ENCODE measurements around the gene G6PC3.

DNA sequence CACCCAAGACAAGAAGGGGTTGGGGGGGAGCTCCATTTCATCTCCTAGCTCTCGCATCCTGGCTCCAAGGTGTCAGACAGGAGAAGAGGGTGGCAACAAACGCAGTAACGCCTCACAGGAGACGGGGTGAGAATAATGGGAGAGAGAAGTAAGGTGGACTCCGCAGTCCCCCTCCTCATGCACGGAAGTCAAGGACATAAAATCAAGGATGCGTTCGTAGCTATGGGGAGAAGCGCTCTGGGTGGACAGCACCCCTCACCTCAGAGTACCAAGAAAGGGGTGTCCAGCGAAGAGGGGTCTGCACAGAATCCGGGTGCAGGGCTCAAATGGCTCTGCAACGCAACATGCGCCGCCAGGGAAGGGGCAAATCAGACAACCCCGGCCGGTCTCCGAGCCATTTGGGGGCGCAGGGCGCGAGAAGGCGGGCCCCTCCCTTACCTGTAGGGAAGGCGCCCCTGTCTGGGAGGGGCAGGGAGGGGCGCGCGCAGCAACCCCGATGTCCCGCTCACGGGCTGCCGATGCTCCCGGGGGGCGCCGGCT, 52.4 kb downstream of the G6PC3 start:
- TF ChIP-seq, protein P1, sequence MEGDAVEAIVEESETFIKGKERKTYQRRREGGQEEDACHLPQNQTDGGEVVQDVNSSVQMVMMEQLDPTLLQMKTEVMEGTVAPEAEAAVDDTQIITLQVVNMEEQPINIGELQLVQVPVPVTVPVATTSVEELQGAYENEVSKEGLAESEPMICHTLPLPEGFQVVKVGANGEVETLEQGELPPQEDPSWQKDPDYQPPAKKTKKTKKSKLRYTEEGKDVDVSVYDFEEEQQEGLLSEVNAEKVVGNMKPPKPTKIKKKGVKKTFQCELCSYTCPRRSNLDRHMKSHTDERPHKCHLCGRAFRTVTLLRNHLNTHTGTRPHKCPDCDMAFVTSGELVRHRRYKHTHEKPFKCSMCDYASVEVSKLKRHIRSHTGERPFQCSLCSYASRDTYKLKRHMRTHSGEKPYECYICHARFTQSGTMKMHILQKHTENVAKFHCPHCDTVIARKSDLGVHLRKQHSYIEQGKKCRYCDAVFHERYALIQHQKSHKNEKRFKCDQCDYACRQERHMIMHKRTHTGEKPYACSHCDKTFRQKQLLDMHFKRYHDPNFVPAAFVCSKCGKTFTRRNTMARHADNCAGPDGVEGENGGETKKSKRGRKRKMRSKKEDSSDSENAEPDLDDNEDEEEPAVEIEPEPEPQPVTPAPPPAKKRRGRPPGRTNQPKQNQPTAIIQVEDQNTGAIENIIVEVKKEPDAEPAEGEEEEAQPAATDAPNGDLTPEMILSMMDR (IDR thresholded peaks at IDR 0.05; ENCODE audit: insufficient read depth, low read length), result no peak
- TF ChIP-seq, protein P2, sequence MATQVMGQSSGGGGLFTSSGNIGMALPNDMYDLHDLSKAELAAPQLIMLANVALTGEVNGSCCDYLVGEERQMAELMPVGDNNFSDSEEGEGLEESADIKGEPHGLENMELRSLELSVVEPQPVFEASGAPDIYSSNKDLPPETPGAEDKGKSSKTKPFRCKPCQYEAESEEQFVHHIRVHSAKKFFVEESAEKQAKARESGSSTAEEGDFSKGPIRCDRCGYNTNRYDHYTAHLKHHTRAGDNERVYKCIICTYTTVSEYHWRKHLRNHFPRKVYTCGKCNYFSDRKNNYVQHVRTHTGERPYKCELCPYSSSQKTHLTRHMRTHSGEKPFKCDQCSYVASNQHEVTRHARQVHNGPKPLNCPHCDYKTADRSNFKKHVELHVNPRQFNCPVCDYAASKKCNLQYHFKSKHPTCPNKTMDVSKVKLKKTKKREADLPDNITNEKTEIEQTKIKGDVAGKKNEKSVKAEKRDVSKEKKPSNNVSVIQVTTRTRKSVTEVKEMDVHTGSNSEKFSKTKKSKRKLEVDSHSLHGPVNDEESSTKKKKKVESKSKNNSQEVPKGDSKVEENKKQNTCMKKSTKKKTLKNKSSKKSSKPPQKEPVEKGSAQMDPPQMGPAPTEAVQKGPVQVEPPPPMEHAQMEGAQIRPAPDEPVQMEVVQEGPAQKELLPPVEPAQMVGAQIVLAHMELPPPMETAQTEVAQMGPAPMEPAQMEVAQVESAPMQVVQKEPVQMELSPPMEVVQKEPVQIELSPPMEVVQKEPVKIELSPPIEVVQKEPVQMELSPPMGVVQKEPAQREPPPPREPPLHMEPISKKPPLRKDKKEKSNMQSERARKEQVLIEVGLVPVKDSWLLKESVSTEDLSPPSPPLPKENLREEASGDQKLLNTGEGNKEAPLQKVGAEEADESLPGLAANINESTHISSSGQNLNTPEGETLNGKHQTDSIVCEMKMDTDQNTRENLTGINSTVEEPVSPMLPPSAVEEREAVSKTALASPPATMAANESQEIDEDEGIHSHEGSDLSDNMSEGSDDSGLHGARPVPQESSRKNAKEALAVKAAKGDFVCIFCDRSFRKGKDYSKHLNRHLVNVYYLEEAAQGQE (IDR thresholded peaks at IDR 0.05; ENCODE audit: insufficient replicate concordance, low read depth), result no peak
- TF ChIP-seq GABPA (IDR thresholded peaks at IDR 0.05; ENCODE audit: low read depth), result no peak
